ENCODE data around the gene S100A13. TPM values are rescaled to one million over a fixed set of nuclear protein-coding genes. Genes with fewer than 3 reads are reported as not detected.

The S100A13 gene
- total RNA-seq, 1 experiment from 2014 or later: 55.0 TPM

DNA sequence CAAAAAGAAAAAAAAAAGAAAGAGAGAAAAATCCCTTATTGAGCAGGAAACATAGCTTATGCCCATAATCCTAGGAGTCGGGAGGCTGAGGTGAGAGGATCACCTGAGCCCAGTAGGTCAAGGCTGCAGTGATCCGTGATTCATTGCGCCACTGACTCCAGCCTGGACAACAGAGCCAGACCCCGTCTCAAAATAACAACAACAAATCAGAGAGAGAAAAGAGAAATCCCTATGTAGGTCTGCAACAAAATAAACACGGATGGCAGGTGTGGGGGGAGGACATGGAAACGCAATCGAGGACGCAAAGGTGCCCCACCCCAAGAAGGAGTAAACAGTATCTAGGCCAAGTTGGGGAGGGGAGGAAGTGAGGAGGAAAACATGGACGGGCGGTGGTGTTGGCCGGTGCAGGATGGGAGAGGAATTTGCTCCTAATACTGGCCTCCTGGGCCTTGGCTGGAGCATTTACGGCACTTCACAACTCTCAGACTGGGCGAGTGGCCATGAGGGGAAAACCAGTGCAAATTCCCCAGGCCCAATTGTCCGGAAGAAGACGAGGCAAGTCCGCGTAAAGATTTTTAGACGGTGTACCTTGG, 6.0 kb upstream of the S100A13 start:
- no peak overlapping the region for H2AK5ac ChIP-seq (ENCODE audit: insufficient read length, low read length)
- H3K4me3 Mint-ChIP-seq: peak overlapping the region; percentile 93 to 99
- H3K9ac ChIP-seq (ENCODE audit: extremely low read depth, insufficient read length, low read length): peak overlapping the region; percentile 15

More for the DNA sequence above, 6.0 kb upstream of the S100A13 start:
- no peak overlapping the region for H3K56ac ChIP-seq (ENCODE audit: insufficient read length, low read depth, low read length)
- no peaks in the 10 kb centered on the region for H3K27me3 Mint-ChIP-seq (ENCODE audit: low read depth)
- H2BK12ac ChIP-seq (ENCODE audit: insufficient read length, low read depth, low read length): no peak overlapping the region
- H3K4me2 ChIP-seq (ENCODE audit: insufficient read depth, insufficient read length, low read length): peak overlapping the region; percentile 69
- no peak overlapping the region for H4K8ac ChIP-seq (replicated peaks; ENCODE audit: insufficient read length, low read depth, low read length)
- peaks cover 26 to 30% of the 10 kb centered on the region in 2 experiments for H3K4me1 Mint-ChIP-seq
- H3K79me1 ChIP-seq (ENCODE audit: insufficient read depth, low read depth, low read length, poor library complexity, severe bottlenecking): no peaks in the 10 kb centered on the region
- no peak overlapping the region for H3K14ac ChIP-seq (ENCODE audit: insufficient read depth, low read length)
- no peaks in the 10 kb centered on the region for H4K20me1 ChIP-seq (ENCODE audit: control insufficient read depth, insufficient read depth, insufficient read length)
- no peak overlapping the region for H4K5ac ChIP-seq (ENCODE audit: insufficient read length, low read depth, low read length)
- peak overlapping the region; percentile 10 to 89 (median 38) for H3K27ac Mint-ChIP-seq
- no CpG with 5 or more reads among the region's 18 CpGs for WGBS (ENCODE audit: extremely low coverage, insufficient read length, low lambda C conversion rate)
- DNase-seq: no peak
- peaks cover 12% of the 10 kb centered on the region for H3K23me2 ChIP-seq (ENCODE audit: insufficient read length, low read depth, low read length, poor library complexity, severe bottlenecking)
- H3K79me2 ChIP-seq (ENCODE audit: insufficient read depth, low read length): peaks cover 4% of the 10 kb centered on the region; the same call in 1 of the 2 replicates
- no peak overlapping the region for H2BK15ac ChIP-seq (ENCODE audit: low read depth, low read length)
- no peaks in the 10 kb centered on the region for H3K27me3 ChIP-seq (ENCODE audit: insufficient read depth, low read length)
- peaks cover 0 to 3% of the 10 kb centered on the region in 2 experiments; a peak in 1 of 5 replicates for H3K9me3 Mint-ChIP-seq
- H3T11ph ChIP-seq (ENCODE audit: low read length): no peak overlapping the region
- H2BK120ac ChIP-seq (ENCODE audit: low read depth, low read length, poor library complexity, severe bottlenecking): no peak overlapping the region
- H3K36me3 Mint-ChIP-seq (ENCODE audit: insufficient read depth in 1 of 3, low read depth in 3 of 3): peaks cover 22 to 42% (median 35%) of the 10 kb centered on the region in 3 experiments
- H3K18ac ChIP-seq (ENCODE audit: insufficient read length, low read depth, low read length): peak overlapping the region; percentile 23
- H2BK5ac ChIP-seq (ENCODE audit: insufficient read length, low read length): no peak overlapping the region
- H3K23ac ChIP-seq (ENCODE audit: insufficient read length, low read depth, low read length): no peak overlapping the region
- H2BK20ac ChIP-seq (ENCODE audit: low read depth, low read length, poor library complexity, severe bottlenecking): no peak overlapping the region
- H2AFZ ChIP-seq (ENCODE audit: low read length): no peak overlapping the region
- H3K4ac ChIP-seq (ENCODE audit: low read depth, low read length): no peak overlapping the region
- no peak overlapping the region for H3K27ac ChIP-seq (ENCODE audit: insufficient read length, low read depth, low read length)
- H4K91ac ChIP-seq (ENCODE audit: insufficient read length, low read depth, low read length): no peak overlapping the region
- TF ChIP-seq, protein P1, sequence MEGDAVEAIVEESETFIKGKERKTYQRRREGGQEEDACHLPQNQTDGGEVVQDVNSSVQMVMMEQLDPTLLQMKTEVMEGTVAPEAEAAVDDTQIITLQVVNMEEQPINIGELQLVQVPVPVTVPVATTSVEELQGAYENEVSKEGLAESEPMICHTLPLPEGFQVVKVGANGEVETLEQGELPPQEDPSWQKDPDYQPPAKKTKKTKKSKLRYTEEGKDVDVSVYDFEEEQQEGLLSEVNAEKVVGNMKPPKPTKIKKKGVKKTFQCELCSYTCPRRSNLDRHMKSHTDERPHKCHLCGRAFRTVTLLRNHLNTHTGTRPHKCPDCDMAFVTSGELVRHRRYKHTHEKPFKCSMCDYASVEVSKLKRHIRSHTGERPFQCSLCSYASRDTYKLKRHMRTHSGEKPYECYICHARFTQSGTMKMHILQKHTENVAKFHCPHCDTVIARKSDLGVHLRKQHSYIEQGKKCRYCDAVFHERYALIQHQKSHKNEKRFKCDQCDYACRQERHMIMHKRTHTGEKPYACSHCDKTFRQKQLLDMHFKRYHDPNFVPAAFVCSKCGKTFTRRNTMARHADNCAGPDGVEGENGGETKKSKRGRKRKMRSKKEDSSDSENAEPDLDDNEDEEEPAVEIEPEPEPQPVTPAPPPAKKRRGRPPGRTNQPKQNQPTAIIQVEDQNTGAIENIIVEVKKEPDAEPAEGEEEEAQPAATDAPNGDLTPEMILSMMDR (conservative IDR thresholded peaks at IDR 0.05): no peak
- H3K9me3 ChIP-seq (ENCODE audit: control insufficient read depth, low read depth, low read length): no peaks in the 10 kb centered on the region
- H3K4me1 ChIP-seq (ENCODE audit: insufficient read depth, low read length): no peaks in the 10 kb centered on the region

Data from H9 (cell line).